Measurements from ENCODE around the gene ZNF605. TPM values are rescaled to one million over a fixed set of nuclear protein-coding genes. Genes with fewer than 3 reads are reported as not detected.

ZNF605 gene
- total and polyA plus RNA-seq, 10 of the 15 experiments (the other 5 are each of a cell fraction or from before 2014, with no cell fraction given), result 0.95 to 4.8 (median 2.5) TPM

DNA sequence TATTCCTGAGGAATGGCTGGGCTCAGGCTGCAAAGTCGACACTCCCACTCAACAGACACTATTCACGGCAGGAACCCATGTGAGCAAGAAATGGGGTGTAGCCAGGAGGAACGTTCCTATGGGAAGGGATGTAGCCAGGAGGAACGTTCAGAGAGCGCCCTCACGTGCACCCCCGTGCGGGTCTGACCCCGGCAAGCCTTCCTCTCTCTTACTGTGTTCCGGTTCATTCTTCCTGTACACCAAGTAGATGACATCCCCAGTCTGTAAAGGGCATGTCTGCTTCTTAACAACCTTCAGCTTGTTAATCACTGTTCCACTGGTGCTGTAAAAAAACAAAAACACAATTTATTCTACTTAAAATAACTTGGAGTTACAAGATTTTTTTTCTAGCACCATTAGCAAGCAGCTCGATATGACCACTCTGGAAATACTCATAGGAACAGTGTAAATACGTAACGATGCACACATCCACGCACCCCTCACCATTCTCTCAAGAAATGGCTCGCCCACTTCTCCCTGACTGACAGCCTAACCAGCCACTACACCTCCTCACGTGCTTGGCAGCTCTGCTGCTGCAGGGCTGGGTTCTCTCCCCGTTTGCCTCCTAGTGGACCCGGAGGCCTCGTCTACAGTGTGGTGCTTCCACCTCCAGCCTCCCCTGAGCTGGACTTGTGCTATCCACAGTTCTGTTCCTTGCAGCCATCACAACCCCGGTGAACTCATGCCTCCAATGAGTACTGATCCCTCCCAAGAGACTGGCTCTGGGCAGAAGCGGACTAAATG is 83.8 kb downstream of the ZNF605 start:
- H3K4me2 ChIP-seq (ENCODE audit: control insufficient read depth, insufficient read depth), result no peak overlapping the region
- H3K27me3 ChIP-seq (replicated peaks in 1 of 2; ENCODE audit: control insufficient read depth in 2 of 2, insufficient read depth in 2 of 2, low read length in 1 of 2), result no peaks in the 10 kb centered on the region
- H3K4me3 ChIP-seq, result no peak overlapping the region
- TSS peak; percentile 26 for BruUV-seq (replicated peaks)
- no peaks in the 10 kb centered on the region for H3K4me1 ChIP-seq (ENCODE audit: control insufficient read depth, insufficient read depth, low read length)
- no peak for FAIRE-seq
- DNase-seq (ENCODE audit: low read depth, low spot score), result no peak
- CTCF ChIA-PET, result no interaction called here
- no peak overlapping the region for H2AFZ ChIP-seq (ENCODE audit: control insufficient read depth, low read depth, low read length)
- POLR2A ChIA-PET, result interaction anchor here (1.6 kb wide), 1 partner anchor 12 kb away, joined by 3 read pairs; no protein-coding TSS in a partner anchor
- H3K36me3 ChIP-seq (ENCODE audit: control insufficient read depth in 2 of 2, insufficient read depth in 2 of 2, low read length in 1 of 2), result peaks cover 32% of the 10 kb centered on the region in 2 experiments
- H3K9ac ChIP-seq (ENCODE audit: control insufficient read depth, insufficient read depth, low read length), result no peak overlapping the region
- RAD21 ChIA-PET (ENCODE audit: unreplicated experiment), result no interaction called here
- WGBS (ENCODE audit: insufficient coverage, insufficient replicate concordance, low lambda C conversion rate, missing lambda C conversion rate), result 96% methylated on average over 21 of the region's 21 CpGs
- no peak overlapping the region for H3K27ac ChIP-seq (ENCODE audit: control insufficient read depth, insufficient read depth)
- TF ChIP-seq BRCA1 (IDR thresholded peaks at IDR 0.05; ENCODE audit: low read depth, low read length), result no peak
- no peak for TF ChIP-seq ESRRA (IDR thresholded peaks at IDR 0.05; ENCODE audit: low read length)
- TF ChIP-seq SUPT20H (IDR thresholded peaks at IDR 0.05; ENCODE audit: borderline replicate concordance, control insufficient read depth, low read depth, low read length), result no peak
- no peak for TF ChIP-seq PAX8 (IDR thresholded peaks at IDR 0.05)
- TF ChIP-seq, protein P1, sequence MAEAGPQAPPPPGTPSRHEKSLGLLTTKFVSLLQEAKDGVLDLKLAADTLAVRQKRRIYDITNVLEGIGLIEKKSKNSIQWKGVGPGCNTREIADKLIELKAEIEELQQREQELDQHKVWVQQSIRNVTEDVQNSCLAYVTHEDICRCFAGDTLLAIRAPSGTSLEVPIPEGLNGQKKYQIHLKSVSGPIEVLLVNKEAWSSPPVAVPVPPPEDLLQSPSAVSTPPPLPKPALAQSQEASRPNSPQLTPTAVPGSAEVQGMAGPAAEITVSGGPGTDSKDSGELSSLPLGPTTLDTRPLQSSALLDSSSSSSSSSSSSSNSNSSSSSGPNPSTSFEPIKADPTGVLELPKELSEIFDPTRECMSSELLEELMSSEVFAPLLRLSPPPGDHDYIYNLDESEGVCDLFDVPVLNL (IDR thresholded peaks at IDR 0.05; ENCODE audit: low read depth, low read length), result no peak
- TF ChIP-seq GABPA (IDR thresholded peaks at IDR 0.05; ENCODE audit: low read depth), result no peak
- TF ChIP-seq, protein P2, sequence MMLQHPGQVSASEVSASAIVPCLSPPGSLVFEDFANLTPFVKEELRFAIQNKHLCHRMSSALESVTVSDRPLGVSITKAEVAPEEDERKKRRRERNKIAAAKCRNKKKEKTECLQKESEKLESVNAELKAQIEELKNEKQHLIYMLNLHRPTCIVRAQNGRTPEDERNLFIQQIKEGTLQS (IDR thresholded peaks at IDR 0.05; ENCODE audit: borderline replicate concordance, extremely low read depth, low read depth, low read length), result no peak
- TF ChIP-seq NFYA (IDR thresholded peaks at IDR 0.05; ENCODE audit: borderline replicate concordance, low read depth, low read length), result no peak
- no peak for TF ChIP-seq SMAD5 (IDR thresholded peaks at IDR 0.05; ENCODE audit: low read depth)
- TF ChIP-seq NR2C1 (IDR thresholded peaks at IDR 0.05), result no peak
- TF ChIP-seq EED (IDR thresholded peaks at IDR 0.05; ENCODE audit: low read depth), result no peak
- TF ChIP-seq HDAC6 (IDR thresholded peaks at IDR 0.05; ENCODE audit: unreplicated experiment), result no peak
- TF ChIP-seq CBX3 (IDR thresholded peaks at IDR 0.05; ENCODE audit: borderline replicate concordance, low read depth), result no peak
- no peak for TF ChIP-seq FOXK2 (IDR thresholded peaks at IDR 0.05)
- no peak for TF ChIP-seq RFX5 (IDR thresholded peaks at IDR 0.05; ENCODE audit: low read depth, low read length)
- no peak for TF ChIP-seq ZNF207 (IDR thresholded peaks at IDR 0.05; ENCODE audit: borderline replicate concordance)
- no peak for TF ChIP-seq CREM (IDR thresholded peaks at IDR 0.05; ENCODE audit: low read depth)
- TF ChIP-seq, protein P3, sequence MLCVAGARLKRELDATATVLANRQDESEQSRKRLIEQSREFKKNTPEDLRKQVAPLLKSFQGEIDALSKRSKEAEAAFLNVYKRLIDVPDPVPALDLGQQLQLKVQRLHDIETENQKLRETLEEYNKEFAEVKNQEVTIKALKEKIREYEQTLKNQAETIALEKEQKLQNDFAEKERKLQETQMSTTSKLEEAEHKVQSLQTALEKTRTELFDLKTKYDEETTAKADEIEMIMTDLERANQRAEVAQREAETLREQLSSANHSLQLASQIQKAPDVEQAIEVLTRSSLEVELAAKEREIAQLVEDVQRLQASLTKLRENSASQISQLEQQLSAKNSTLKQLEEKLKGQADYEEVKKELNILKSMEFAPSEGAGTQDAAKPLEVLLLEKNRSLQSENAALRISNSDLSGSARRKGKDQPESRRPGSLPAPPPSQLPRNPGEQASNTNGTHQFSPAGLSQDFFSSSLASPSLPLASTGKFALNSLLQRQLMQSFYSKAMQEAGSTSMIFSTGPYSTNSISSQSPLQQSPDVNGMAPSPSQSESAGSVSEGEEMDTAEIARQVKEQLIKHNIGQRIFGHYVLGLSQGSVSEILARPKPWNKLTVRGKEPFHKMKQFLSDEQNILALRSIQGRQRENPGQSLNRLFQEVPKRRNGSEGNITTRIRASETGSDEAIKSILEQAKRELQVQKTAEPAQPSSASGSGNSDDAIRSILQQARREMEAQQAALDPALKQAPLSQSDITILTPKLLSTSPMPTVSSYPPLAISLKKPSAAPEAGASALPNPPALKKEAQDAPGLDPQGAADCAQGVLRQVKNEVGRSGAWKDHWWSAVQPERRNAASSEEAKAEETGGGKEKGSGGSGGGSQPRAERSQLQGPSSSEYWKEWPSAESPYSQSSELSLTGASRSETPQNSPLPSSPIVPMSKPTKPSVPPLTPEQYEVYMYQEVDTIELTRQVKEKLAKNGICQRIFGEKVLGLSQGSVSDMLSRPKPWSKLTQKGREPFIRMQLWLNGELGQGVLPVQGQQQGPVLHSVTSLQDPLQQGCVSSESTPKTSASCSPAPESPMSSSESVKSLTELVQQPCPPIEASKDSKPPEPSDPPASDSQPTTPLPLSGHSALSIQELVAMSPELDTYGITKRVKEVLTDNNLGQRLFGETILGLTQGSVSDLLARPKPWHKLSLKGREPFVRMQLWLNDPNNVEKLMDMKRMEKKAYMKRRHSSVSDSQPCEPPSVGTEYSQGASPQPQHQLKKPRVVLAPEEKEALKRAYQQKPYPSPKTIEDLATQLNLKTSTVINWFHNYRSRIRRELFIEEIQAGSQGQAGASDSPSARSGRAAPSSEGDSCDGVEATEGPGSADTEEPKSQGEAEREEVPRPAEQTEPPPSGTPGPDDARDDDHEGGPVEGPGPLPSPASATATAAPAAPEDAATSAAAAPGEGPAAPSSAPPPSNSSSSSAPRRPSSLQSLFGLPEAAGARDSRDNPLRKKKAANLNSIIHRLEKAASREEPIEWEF (IDR thresholded peaks at IDR 0.05; ENCODE audit: insufficient replicate concordance, low read depth, low read length), result no peak
- in situ Hi-C loops (cut with MboI) (no loop called here), intact Hi-C loops (cut with micrococcal nuclease; ENCODE audit: unreplicated experiment) (no loop called here)
- H3K9me3 ChIP-seq (replicated peaks; ENCODE audit: control insufficient read depth, insufficient read depth, low read length), result no peaks in the 10 kb centered on the region; the same call in 2 of the 3 replicates
- SMC1A ChIA-PET (ENCODE audit: uncharacterized antibody, unreplicated experiment), result interaction anchor here (0.9 kb wide), 1 partner anchor 72 kb away, joined by 3 read pairs; no protein-coding TSS in a partner anchor
- no peak for ATAC-seq
- H4K20me1 ChIP-seq (ENCODE audit: control insufficient read depth, insufficient read depth), result no peaks in the 10 kb centered on the region
- no peaks in the 10 kb centered on the region for H3K79me2 ChIP-seq (ENCODE audit: control insufficient read depth, insufficient read depth, low read length)

Data from GM12878 (cell line).